Embryonic facial prominence (tissue), 1 donor: Measurements from ENCODE around the gene MMP26.

Experiments used
- DNase-seq: peaks from one replicate; pipeline ENCODE4 v3.0.0-alpha.2; 2016; ENCODE audit errors: extremely low spot score

MMP26 gene

DNA sequence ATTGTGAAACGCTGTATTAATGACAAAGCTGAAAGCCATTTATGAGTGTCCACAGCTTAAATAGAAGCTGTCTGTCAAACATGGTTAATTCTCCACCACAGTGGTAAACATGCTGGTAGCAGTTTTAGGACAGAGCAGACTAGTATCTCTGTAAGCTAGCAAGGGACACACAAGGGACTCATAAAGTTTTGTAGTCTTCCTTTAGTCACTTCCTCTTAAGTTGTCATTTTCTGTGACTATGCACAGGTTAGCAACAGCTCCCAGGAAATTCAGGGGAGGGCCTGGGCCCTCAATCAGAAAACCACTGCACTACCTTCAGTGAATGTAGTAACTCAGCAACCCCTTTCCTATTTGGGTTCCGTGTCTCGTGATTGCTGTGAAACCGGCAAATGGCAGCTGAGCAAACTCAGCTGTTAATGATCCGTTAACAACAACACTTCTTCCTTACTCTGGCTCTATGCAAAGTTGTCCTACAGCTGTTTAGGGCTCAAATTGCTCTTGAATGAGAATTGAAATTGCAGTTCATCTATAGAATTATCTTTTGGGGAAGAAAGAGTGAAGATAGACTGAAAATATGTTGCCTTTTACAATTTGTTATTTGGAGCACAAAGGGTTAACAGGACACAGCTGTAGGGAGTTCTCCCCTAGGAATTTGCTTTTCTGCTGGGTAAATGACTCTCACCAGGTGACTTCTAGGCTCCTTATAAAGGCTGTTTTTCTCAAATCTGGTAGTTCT lies at the start of gene MMP26:
MMP26 (plus strand) TSS at position 731 of the 736 bp plus-strand sequence.
- no peak for DNase-seq

GRCh38 chr11:4658629-4659445 lies 45.7 kb upstream of the MMP26 start:
- no peak for DNase-seq

DNA sequence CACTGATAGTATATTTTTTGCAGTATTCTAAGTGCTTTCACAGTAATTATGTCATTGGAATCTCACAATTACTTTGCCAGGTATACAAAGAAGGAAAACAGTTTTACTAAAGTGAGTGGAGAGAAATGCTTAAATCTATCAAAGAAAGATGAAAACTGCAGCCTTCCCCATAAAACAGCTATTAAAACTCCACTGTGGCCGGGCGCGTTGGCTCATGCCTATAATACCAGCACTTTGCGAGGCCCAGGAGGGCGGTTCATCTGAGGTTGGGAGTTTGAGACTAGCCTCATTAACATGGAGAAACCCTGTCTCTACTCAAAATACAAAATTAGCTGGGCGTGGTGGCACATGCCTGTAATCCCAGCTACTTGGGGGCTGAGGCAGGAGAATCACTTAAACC lies 41.7 kb upstream of the MMP26 start:
- DNase-seq, result no peak

- DNase-seq, result no peak
Observed at GRCh38 chr11:4664183-4664582, 40.4 kb upstream of the MMP26 start.

GRCh38 chr11:4664786-4665185 lies 39.8 kb upstream of the MMP26 start:
- DNase-seq, result no peak

- no peak for DNase-seq
Observed at GRCh38 chr11:4665424-4665823, 39.2 kb upstream of the MMP26 start.

DNA sequence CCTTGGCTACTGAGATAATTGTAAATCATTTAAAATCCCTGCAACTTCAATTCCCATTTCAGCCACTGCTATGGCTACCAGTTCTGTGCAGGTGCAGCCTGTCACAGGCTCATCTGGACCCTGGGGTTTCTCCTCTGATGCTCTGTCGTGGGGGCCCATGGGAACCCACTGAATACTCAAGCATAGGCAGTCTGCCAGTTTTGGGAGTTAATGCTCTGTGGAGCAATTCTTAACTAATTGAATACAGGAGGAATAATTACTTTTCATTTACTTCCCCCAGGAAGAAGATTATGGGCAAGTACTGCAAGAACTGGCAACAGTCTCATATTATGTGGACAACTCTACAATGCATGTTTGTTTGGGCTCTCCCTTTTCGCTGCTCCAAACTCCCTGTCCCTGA lies 32.8 kb upstream of the MMP26 start:
- no peak for DNase-seq

GRCh38 chr11:4672470-4672869 lies 32.1 kb upstream of the MMP26 start:
- DNase-seq, result no peak

DNA sequence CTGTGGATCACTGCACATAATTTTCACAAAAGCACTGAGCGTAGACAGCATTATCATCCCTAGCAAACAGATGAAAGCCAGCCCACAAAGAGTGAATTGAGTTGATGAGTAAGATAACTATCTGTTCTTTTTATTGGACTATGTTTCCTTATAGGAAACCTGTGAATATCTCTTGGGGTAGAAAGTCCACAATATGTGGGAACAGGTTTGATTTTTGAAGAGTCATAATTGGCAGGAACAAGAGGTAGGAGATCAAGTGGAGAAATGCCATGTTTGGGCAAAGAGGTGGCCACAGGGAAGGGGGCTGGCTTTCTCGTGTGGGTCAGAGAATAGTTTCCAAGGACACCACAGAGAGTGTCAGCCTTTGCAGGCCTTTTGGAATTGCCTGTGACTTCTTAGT lies 30.8 kb upstream of the MMP26 start:
- DNase-seq, result no peak

DNA sequence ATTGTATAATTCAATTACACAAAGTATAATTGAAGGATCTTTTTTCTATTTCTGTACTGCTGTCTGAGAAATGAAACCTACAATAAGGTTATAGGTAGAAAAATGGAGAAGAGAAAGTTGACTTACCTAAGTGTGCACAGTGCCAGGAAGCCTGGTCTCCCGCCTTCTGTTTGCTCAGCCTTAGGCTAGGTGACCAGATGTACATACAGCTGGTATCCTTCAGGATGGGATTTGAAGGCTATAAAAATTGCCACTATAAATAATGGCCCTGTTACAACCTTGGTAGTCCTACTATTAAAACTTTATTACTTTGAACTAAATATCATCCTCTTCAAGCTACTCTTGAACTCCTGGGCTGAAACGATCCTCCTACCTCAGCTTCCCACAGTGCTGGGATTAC lies 26.6 kb upstream of the MMP26 start:
- no peak for DNase-seq

DNA sequence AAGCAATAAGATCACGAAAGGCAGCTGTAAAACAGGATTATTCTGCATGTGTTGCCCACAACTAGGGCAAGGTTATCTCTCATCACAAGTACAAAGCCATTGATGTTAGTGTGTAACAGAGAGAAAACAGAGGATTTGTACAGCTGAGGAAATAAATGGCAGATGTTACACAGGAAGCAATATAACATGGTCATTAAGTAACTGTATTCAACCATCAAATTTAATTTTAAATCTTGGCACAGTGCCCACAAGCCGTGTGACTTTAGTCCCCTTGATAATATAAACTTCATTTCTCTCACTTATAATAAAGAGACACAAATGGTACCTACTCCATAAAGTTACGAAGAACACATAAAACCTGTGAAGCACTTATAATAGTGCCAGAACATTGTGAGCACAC lies 24.2 kb upstream of the MMP26 start:
- DNase-seq, result no peak

DNA sequence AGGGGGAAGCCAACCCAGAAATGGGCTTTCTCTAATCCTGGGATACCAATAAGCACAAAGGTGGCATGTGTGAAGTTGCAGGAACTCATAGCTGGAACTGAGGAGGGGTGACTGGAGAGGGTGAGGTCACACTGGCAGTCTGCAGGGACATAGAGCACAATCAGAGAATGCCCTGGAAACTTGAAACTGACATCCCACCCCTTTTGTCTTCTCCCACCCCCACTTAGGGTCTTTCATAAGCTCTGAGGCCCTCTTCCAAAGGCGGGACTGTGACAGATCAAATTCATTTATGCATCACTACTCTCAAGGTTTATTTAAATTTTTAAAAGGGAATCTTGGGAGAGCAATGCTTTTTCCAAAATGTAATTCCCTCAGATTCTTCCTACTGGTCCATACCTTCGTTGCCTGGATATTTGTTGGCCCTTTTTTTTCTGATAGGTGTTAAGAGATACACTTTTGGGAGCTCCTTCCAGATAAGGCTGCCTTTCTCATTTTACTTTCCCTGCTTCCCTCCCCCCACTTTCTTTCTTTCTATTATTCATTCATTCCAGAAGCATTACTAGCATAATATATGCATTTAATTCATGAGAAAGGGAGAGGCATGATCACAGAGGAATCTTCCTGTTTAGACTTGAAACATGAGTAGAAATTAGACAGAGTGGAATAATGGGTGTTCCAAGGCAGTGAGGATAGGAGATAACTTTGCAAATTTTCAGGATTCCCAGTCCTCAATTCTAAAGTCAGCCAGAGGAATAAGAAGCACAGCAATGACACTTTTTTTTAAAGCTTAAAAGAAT lies 21.8 kb upstream of the MMP26 start:
- DNase-seq, result no peak

DNA sequence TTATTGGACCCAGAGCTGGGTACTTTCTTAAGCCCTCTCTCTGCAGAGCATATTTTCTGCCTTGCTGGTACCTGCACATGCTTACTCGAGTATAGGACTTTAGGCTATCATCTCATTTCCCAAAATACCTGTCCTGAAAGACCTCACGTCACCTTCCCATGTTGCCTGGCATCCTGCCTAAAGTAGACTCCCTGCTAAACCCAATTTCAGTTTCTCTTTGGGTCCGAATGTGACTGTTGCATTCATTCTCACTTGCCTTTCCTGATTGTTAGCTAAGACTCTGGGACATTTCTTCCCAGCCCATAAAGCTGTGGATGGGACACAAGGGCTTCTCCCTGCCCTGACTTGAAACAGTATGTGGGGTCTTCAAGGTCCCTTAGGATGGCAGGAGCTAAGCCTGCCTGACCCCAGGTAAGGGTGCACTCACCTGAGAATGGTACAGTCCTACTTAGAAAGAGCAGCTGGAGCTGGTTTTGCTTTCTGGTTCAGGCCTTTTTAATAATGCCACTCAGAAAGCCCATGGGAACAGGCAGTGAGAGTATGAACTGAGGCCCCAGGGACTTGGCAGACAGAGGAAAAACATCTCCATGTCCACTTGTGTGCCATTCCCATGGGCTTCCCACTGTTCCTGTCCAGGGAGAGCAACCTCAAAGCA lies 19.8 kb upstream of the MMP26 start:
- no peak for DNase-seq

DNA sequence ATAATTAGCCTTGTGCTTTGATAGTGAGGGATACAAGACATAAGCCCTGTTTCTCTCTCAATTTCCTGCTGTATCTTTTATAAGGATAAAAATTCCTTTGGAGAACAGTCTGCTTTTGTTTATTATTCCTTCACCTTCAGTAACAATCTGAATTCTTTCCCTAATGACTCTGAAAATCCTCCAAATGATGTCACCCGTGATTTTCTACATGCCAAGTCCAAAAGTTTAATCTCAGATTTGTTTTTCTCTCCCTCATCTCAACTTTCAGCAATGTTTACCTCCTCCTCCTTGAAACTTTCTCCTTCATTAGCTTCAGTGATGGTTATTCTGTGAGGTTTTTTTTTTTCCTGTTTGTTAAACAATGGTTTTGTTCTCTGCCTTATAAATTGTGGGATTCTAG lies 9.1 kb upstream of the MMP26 start:
- no peak for DNase-seq

- DNase-seq, result no peak
Observed at GRCh38 chr11:4697585-4697984, 7.0 kb upstream of the MMP26 start, which contains the start of gene OR51E2. Gene OR51E2 (minus strand): TSS chr11:4697853. CDS start chr11:4682711, 15,142 bp downstream.

- no peak for DNase-seq
Observed at GRCh38 chr11:4699697-4700435, 4.7 kb upstream of the MMP26 start.

GRCh38 chr11:4700436-4700820 lies 4.2 kb upstream of the MMP26 start:
- DNase-seq, result no peak

- DNase-seq, result no peak
Observed at GRCh38 chr11:4704790-4705334, 278 bp downstream of the MMP26 start.

GRCh38 chr11:4713241-4713640 lies 8.7 kb downstream of the MMP26 start:
- DNase-seq, result no peak

GRCh38 chr11:4714300-4714699 lies 9.7 kb downstream of the MMP26 start:
- no peak for DNase-seq
